ENCODE data around the gene HMSD.
"Not testable (repeated sequence)": the region's sequence is repeated elsewhere in the genome, so short reads cannot be mapped to it uniquely, and the experiment has no call there.

HMSD gene

DNA sequence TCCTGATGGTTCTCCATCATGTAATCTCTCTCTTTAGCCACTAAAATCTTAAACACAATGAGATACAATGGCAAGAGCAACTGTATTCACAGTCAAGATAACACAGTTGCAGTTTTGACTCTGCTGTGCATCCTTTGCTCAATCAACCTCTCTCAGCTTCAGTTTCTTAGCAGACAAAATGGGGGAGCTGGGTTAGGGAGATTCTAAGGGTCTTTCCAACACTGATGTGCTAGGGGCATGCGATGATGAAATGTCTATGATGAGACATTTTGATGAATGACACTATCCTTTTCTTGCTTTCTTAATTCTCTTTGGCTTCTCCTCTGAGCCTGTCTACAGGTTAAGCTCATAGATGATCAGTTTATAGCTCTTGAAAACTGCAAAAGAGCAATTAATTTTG lies 40.2 kb upstream of the HMSD start:
- no peak for TF ChIP-seq CTCF (conservative IDR thresholded peaks at IDR 0.05; ENCODE audit: control insufficient read depth, insufficient read depth, low read depth, low read length)
- DNase-seq (ENCODE audit: low read depth) = no peak
- no peak overlapping the region for H3K4me3 ChIP-seq (ENCODE audit: control insufficient read depth, low read depth, low read length)

DNA sequence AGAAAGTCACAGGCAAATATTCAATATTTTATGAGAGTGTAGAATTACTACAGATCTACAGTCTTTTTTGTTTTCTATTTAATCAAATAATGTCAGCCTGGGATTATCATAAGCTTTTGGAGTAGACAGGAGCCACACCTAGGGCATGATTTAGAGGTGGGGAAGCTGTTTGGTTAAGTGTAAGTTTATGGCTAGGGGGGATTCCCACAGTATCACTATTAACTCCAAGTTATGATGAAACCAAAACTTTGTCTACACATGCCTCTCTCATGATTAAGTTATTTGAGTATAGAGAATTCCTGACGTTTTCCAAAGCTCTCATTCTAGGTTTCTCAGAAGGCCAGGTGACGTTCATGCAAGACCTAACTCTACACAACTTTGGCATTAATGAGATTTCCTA lies 39.2 kb upstream of the HMSD start:
- H3K4me3 ChIP-seq (ENCODE audit: control insufficient read depth, low read depth, low read length) = no peak overlapping the region
- DNase-seq (ENCODE audit: low read depth) = no peak
- no peak for TF ChIP-seq CTCF (conservative IDR thresholded peaks at IDR 0.05; ENCODE audit: control insufficient read depth, insufficient read depth, low read depth, low read length)

DNA sequence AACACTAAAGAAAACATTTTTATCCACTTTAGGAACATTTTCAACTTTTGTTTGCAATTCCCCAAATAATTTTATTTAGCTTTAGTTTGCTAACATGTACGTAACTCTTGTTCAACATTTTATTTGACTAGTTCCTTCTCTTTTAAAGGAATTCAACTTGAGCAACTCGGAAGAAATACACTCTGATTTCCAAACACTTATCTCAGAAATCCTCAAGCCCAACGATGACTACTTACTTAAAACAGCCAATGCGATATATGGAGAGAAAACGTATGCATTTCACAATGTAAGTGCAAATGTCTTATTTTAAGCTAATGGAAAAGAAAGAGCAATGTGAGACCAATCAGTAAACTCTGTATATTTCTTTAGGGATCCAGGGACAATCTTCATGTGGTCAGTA lies 31.3 kb upstream of the HMSD start:
- no peak for DNase-seq (ENCODE audit: low read depth)
- no peak overlapping the region for H3K4me3 ChIP-seq (ENCODE audit: control insufficient read depth, low read depth, low read length)
- TF ChIP-seq CTCF (conservative IDR thresholded peaks at IDR 0.05; ENCODE audit: control insufficient read depth, insufficient read depth, low read depth, low read length) = no peak

DNA sequence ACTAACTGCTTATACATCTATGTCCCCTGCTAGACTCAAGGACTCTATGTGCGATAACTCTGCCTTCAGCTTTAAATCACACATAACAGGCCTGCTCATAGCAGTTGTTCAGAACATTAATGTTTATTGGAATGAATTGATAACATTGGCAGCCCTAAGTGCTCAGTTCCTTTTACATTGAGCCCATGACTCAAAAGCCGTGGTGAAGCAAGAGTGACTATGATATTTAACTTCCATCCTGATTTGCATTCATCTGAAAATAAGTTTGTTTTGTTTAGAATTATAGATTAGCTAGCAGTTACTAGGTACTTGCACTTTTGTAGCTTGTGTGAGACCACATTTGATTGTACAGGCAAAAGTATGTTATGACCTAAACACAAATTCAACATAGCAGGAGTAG lies 27.1 kb upstream of the HMSD start:
- no peak overlapping the region for H3K4me3 ChIP-seq (ENCODE audit: control insufficient read depth, low read depth, low read length)
- TF ChIP-seq CTCF (conservative IDR thresholded peaks at IDR 0.05; ENCODE audit: control insufficient read depth, insufficient read depth, low read depth, low read length) = no peak
- DNase-seq (ENCODE audit: low read depth) = no peak

- no peak for TF ChIP-seq CTCF (conservative IDR thresholded peaks at IDR 0.05; ENCODE audit: control insufficient read depth, insufficient read depth, low read depth, low read length)
- no peak overlapping the region for H3K4me3 ChIP-seq (ENCODE audit: control insufficient read depth, low read depth, low read length)
- no peak for DNase-seq (ENCODE audit: low read depth)
Measured at GRCh38 chr18:63924551-63924950, 24.6 kb upstream of the HMSD start.

- no peak for TF ChIP-seq CTCF (conservative IDR thresholded peaks at IDR 0.05; ENCODE audit: control insufficient read depth, insufficient read depth, low read depth, low read length)
- no peak overlapping the region for H3K4me3 ChIP-seq (ENCODE audit: control insufficient read depth, low read depth, low read length)
Measured at GRCh38 chr18:63928331-63928730, 20.8 kb upstream of the HMSD start.

GRCh38 chr18:63929369-63929768 lies 19.7 kb upstream of the HMSD start:
- H3K4me3 ChIP-seq (ENCODE audit: control insufficient read depth, low read depth, low read length); DNase-seq (ENCODE audit: low read depth): not testable (repeated sequence)

More at GRCh38 chr18:63928331-63928730, 20.8 kb upstream of the HMSD start:
- DNase-seq (ENCODE audit: low read depth) = no peak
